ENCODE results near the gene SUSD3. TPM values are rescaled to one million over a fixed set of nuclear protein-coding genes. Genes with fewer than 3 reads are reported as not detected.

The SUSD3 gene
- polyA plus RNA-seq, 2 donors: 0.83 to 1.9 TPM

DNA sequence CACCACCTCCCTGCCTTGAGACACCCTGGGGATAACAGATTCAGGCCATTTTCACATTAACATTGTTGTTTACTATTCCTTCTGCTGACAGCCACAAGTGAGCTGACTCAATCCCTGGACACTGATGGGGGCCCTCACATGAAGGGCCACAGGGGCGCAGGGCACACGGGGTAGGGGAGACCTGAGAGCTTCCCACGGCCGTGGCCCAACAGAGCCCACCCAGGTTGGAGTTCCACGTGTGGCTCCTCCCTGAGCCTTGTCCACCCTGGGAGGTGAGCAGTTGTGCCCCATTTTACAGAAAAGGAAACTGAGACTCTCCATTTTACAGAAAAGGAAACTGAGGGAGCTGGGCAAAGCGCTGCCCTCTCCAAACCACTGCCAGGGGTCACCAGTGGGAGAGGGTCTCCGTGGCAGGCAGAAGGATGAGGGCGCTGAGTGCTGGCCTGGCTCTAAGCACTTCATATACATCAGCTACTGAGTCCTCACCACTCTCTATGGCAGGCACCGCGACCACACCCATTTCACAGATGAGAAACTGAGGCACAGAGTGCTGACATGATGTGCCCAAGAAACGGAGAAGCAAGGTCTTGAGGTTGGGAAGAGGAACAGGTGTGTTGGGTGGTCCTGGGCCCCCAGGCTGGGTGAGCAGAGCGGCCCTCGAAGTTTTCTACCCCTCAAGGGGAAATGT, 73.2 kb downstream of the SUSD3 start:
- 71 to 75% methylated on average over 13 of the region's 13 CpGs for WGBS, 2 donors
- no peaks in the 10 kb centered on the region for H3K27me3 ChIP-seq (ENCODE audit: control insufficient read depth in 1 of 2, insufficient read depth in 2 of 2, low read length in 2 of 2)

DNA sequence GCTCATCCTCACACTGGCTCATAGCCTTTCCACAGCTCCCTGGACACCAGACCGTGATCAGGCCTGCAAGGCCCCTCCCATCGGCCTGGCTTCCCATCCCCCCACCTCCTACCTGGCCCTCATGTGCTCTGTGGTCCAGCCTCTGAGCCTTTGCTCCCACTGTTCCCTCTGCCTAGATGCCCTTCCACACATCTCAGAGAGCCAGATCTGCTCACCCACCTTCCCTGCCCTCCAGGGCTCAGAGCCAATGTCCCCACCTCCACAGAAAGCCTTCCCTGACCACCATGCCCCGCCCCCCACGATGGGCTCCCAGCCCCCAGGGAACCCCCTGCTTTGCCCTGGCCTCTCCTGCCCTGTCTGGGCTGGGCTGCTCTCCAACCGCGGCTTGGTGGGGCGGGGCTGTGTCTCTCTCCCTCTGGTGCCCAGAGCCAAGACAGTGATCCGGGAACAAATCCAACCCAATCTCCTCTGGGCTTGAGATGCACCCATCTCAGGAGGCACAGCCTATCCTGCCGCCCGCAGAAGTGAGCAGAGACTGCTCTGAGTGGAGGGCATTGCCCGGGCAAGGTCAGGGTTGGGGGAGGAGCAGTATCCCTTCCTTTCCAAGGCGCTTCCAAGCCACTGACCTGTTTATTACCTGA, 73.9 kb downstream of the SUSD3 start:
- Histone ChIP-seq H3K4me1 (ENCODE audit: control insufficient read depth in 2 of 2, insufficient read depth in 2 of 2, low read length in 1 of 2) (peaks cover 36 to 62% of the 10 kb centered on the region in 2 donors), H3K27me3 (ENCODE audit: control insufficient read depth in 1 of 2, insufficient read depth in 2 of 2, low read length in 2 of 2) (no peaks in the 10 kb centered on the region), H3K36me3 (ENCODE audit: control insufficient read depth in 2 of 2, insufficient read depth in 2 of 2, low read length in 1 of 2) (no peaks in the 10 kb centered on the region), H3K27ac (ENCODE audit: low read depth in 2 of 2, low read length in 1 of 2) (peak overlapping the region; percentile 89 to 94), H3K9me3 (ENCODE audit: control insufficient read depth in 2 of 2, insufficient read depth in 1 of 2, low read depth in 1 of 2, low read length in 1 of 2) (no peaks in the 10 kb centered on the region), H3K4me3 (ENCODE audit: low read depth in 1 of 2, low read length in 2 of 2) (peak overlapping the region; percentile 63 to 77)
- 23 to 33% methylated on average over 11 to 12 of the region's 12 CpGs for WGBS, 2 donors

More for the DNA sequence above, 73.2 kb downstream of the SUSD3 start:
- H3K27ac ChIP-seq (ENCODE audit: low read depth in 2 of 2, low read length in 1 of 2): peak overlapping the region in 1 of 2 donors; percentile 67
- no peaks in the 10 kb centered on the region for H3K36me3 ChIP-seq (ENCODE audit: control insufficient read depth in 2 of 2, insufficient read depth in 2 of 2, low read length in 1 of 2)
- H3K9me3 ChIP-seq (ENCODE audit: control insufficient read depth in 2 of 2, insufficient read depth in 1 of 2, low read depth in 1 of 2, low read length in 1 of 2): no peaks in the 10 kb centered on the region
- H3K4me3 ChIP-seq (ENCODE audit: low read depth in 1 of 2, low read length in 2 of 2): no peak overlapping the region
- H3K4me1 ChIP-seq (ENCODE audit: control insufficient read depth in 2 of 2, insufficient read depth in 2 of 2, low read length in 1 of 2): peaks cover 38 to 61% of the 10 kb centered on the region in 2 donors

DNA sequence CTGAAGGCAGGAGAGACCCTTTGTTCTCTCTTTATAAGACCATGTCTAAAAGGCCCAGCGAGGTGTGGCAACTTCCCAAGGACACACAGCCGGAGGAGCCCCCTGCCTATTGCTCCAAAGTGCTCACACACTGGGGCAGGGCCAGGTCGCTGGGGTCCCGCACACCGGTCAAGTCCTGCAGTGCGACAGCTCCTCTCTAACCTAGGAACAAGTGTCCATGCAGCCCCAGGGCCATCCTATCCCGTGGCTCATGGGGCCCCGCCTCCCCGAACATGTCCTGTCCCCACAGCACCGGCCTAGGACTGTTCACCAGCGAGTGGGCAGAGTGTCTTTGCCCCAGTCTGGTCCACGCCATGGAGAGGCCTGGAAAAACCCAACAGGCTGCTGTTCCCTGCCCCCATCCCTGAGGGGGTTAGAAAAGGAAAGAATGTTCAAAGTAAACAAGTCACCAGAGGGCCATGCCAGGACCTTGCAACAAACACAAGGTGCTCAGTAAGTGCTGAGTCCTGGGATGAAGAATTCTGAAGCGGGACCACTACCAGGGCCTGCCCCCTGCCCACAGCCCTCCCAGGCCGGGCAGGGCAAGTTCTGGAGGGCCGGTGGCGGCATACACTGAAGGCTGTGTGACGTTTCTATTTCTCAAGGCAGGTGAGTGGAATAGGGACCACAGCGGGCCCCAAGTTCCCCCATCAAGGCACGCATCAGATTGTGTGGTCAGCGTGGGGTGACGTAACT, 74.6 kb downstream of the SUSD3 start:
- peaks cover 30 to 59% of the 10 kb centered on the region in 2 donors for H3K4me1 ChIP-seq (ENCODE audit: control insufficient read depth in 2 of 2, insufficient read depth in 2 of 2, low read length in 1 of 2)
- H3K36me3 ChIP-seq (ENCODE audit: control insufficient read depth in 2 of 2, insufficient read depth in 2 of 2, low read length in 1 of 2): no peaks in the 10 kb centered on the region
- H3K4me3 ChIP-seq (ENCODE audit: low read depth in 1 of 2, low read length in 2 of 2): peak overlapping the region; percentile 63 to 77
- H3K9me3 ChIP-seq (ENCODE audit: control insufficient read depth in 2 of 2, insufficient read depth in 1 of 2, low read depth in 1 of 2, low read length in 1 of 2): no peaks in the 10 kb centered on the region
- 13 to 14% methylated on average over 21 of the region's 21 CpGs for WGBS, 2 donors
- peak overlapping the region; percentile 89 to 94 for H3K27ac ChIP-seq (ENCODE audit: low read depth in 2 of 2, low read length in 1 of 2)
- H3K27me3 ChIP-seq (ENCODE audit: control insufficient read depth in 1 of 2, insufficient read depth in 2 of 2, low read length in 2 of 2): no peaks in the 10 kb centered on the region

DNA sequence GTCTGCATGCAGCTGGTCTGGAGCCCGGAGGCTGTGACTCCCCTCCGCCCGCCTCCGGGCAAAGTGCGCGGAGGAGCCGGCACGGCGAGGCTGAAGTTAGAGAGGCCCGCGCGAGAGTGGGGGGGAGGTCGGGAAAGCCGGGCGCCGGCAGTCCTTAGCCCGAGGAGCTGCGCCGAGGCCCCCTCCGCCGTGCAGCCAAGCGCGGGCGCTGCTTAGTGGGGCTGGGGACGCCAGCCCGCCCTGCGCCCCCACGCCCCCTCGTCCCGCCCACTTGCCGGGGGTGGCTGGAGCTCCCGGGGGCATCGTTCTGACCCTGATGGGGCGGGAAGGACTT, 75.1 kb downstream of the SUSD3 start:
- Histone ChIP-seq H3K4me1 (ENCODE audit: control insufficient read depth in 2 of 2, insufficient read depth in 2 of 2, low read length in 1 of 2) (peaks cover 27 to 54% of the 10 kb centered on the region in 2 donors), H3K36me3 (ENCODE audit: control insufficient read depth in 2 of 2, insufficient read depth in 2 of 2, low read length in 1 of 2) (no peaks in the 10 kb centered on the region), H3K27ac (ENCODE audit: low read depth in 2 of 2, low read length in 1 of 2) (peak overlapping the region; percentile 89 to 94), H3K4me3 (ENCODE audit: low read depth in 1 of 2, low read length in 2 of 2) (peak overlapping the region; percentile 63 to 77), H3K9me3 (ENCODE audit: control insufficient read depth in 2 of 2, insufficient read depth in 1 of 2, low read depth in 1 of 2, low read length in 1 of 2) (peaks cover 0 to 4% of the 10 kb centered on the region in 2 donors), H3K27me3 (ENCODE audit: control insufficient read depth in 1 of 2, insufficient read depth in 2 of 2, low read length in 2 of 2) (no peaks in the 10 kb centered on the region)
- 0 to 1% methylated on average over 24 to 34 of the region's 34 CpGs for WGBS, 2 donors

DNA sequence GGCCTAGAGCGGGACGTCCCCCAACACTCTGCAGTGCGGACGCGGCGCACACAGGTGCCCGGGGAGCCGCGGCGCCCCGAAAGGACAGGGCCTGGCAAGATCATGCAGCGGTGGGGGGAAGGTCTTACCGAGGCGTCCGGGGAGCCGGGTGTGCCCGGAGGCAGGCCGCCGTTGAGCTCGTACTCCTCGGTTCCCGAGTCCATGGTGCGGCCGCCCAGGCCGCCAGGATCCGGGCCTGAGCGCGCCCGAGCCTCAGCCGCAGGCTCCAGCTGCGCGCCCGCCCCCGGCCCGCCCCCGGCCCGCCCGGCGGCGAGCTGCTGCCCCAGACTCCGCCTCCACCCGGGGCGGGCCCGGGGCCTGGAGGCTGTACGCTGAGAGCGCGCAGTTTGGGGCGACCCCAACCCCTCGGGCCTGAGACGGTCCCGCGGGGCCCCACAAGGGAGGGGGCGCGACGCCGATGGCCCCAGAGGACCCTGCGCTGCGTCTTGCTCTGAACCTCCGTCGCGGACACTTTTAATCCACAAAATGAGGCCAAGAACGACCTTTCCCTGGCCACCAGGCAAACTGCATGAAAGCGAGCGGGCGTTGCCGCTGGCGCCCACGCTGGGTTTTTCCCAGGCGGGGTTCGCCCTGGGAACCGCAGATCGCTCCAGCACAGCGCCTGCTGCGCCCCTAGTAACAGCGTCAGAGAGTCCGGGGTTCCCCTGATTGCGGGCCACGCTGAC, 75.7 kb downstream of the SUSD3 start, which contains the start of gene NINJ1:
Gene NINJ1, minus strand, starts transcription at position 237 of the 725 bp plus-strand sequence. Its CDS starts 34 bp downstream, at position 203.
- H3K4me1 ChIP-seq (ENCODE audit: control insufficient read depth in 2 of 2, insufficient read depth in 2 of 2, low read length in 1 of 2): peaks cover 27 to 50% of the 10 kb centered on the region in 2 donors
- peak within 1 kb of the TSS; percentile 89 to 94 for H3K27ac ChIP-seq (ENCODE audit: low read depth in 2 of 2, low read length in 1 of 2)
- 0% methylated on average over 54 to 78 of the region's 78 CpGs for WGBS, 2 donors
- peak within 1 kb of the TSS; percentile 63 to 77 for H3K4me3 ChIP-seq (ENCODE audit: low read depth in 1 of 2, low read length in 2 of 2)
- no peaks in the 10 kb centered on the region for H3K36me3 ChIP-seq (ENCODE audit: control insufficient read depth in 2 of 2, insufficient read depth in 2 of 2, low read length in 1 of 2)
- peaks cover 0 to 4% of the 10 kb centered on the region in 2 donors for H3K9me3 ChIP-seq (ENCODE audit: control insufficient read depth in 2 of 2, insufficient read depth in 1 of 2, low read depth in 1 of 2, low read length in 1 of 2)
- no peaks in the 10 kb centered on the region for H3K27me3 ChIP-seq (ENCODE audit: control insufficient read depth in 1 of 2, insufficient read depth in 2 of 2, low read length in 2 of 2)

Other genes with a start within 250 kb of the SUSD3 start
- gene ZNF484, start 180.7 kb upstream of the SUSD3 start, polyA plus RNA-seq: under 1 TPM; 0.55 to 0.65 TPM
- 1 to 10 TPM; 2.1 to 2.3 TPM for gene FGD3, start 111.2 kb upstream of the SUSD3 start, polyA plus RNA-seq
- 10 to 100 TPM; 19.6 to 30.7 TPM for gene CARD19, start 37.5 kb downstream of the SUSD3 start, polyA plus RNA-seq
- gene NINJ1, start 75.5 kb downstream of the SUSD3 start, polyA plus RNA-seq: 10 to 100 TPM; 14.9 to 21.7 TPM
- 1 to 10 TPM; 2.1 to 3.4 TPM for gene WNK2, start 125.4 kb downstream of the SUSD3 start, polyA plus RNA-seq

Data from esophagus (tissue), 2 donors.